Measurements from ENCODE around the gene ADARB2.
"Not testable (repeated sequence)": the region's sequence is repeated elsewhere in the genome, so short reads cannot be mapped to it uniquely, and the experiment has no call there.

Gene ADARB2

GRCh38 chr10:1168763-1169162, 568.6 kb downstream of the ADARB2 start:
- no peak for DNase-seq (ENCODE audit: low read depth)

- no peak for DNase-seq (ENCODE audit: low read depth)
Measured at GRCh38 chr10:1166828-1167275, 570.5 kb downstream of the ADARB2 start.

- no peak for DNase-seq (ENCODE audit: low read depth)
Measured at GRCh38 chr10:1166101-1166827, 571.1 kb downstream of the ADARB2 start.

DNA sequence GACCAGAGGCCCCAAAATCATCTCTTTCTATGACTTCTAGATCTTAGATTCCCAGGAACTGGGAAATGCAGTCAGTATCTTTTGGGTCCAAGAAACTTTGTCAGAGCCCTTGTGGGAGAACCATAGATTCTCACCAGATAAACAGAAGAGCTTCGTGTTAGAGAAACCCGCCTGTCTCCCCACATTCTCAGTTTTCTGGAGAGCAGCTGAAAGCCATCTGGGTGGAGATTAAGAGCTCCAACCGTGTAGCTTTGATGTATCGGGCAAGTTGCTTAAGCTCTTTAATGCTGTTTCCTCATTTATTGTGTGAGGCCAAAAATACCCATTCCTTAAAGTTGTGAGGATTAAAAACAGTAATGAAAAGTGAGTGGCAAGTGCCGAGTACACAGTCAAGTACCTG, 573.5 kb downstream of the ADARB2 start:
- no peak for DNase-seq (ENCODE audit: low read depth)

DNA sequence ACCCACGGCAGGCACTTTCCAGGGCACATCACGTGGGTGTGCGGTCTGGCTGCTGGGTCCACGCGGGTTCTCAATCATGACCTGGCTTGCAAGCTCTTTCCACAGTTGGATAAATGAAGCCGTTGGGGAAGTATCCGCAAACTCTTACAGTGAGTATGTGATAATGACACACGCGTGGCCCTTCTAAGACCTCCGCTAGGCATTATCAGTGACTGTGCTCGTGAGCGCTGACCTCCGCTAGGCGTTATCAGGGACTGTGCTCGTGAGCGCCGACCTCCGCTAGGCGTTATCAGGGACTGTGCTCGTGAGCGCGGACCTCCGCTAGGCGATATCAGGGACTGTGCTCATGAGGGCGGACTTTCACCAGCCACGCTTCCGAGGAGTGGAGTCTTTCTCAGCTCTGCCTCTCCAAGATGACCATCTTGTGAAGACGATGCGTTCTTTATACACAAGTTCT, 574.1 kb downstream of the ADARB2 start:
- no peak for DNase-seq (ENCODE audit: low read depth)

GRCh38 chr10:1162481-1163203, 574.7 kb downstream of the ADARB2 start:
- DNase-seq (ENCODE audit: low read depth): no peak

DNA sequence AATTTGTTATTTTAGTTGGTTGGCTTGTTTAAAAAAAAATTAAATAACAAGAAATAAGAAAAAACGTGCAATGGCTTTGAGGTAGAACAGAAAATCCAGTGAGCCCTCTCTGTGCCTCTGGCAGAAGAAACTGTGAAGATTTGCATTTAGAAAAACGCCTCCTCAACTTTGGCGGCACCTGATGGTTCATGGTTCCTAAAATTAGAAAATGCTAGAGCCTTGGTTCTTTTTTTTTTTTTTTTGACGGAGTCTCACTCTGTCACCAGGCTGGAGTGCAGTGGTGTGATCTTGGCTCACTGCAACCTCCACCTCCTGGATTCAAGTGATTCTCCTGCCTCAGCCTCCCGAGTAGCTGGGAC, 576.0 kb downstream of the ADARB2 start:
- not testable (repeated sequence) for DNase-seq (ENCODE audit: low read depth)

DNA sequence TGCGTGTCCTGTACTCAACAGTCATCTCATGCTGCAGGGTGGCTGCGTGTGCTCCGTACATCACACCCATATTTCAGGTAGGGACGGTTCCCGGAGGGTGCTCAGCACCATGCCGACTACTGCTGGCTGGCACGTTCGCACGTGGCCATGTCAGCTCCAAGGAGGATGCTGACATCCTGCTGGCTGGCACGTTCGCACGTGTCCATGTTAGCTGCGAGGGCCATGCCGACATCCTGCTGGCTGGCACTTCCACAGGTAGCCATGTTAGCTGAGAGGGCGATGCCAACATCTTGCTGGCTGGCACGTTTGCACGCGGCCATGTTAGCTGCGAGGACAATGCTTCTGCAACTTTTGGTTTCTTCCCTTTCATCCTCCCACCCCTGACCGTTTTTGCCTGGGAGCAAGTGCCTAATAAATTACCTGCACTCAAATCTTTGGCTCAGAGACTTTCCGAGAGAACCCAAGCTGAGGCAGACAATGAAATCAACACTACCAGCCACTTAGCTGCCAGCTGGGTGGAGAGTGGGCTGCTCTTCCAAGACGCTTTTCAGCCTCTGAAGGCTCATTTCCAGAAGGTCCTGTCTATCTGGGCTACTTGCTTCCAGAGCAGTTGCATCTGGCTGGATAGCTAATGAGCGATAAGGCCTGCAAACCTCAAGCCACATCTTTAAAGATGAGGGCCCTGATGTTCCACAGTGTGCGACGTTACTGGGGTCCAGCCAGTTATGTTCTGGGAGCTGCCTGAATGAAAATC, 576.6 kb downstream of the ADARB2 start:
- no peak for DNase-seq (ENCODE audit: low read depth)

DNA sequence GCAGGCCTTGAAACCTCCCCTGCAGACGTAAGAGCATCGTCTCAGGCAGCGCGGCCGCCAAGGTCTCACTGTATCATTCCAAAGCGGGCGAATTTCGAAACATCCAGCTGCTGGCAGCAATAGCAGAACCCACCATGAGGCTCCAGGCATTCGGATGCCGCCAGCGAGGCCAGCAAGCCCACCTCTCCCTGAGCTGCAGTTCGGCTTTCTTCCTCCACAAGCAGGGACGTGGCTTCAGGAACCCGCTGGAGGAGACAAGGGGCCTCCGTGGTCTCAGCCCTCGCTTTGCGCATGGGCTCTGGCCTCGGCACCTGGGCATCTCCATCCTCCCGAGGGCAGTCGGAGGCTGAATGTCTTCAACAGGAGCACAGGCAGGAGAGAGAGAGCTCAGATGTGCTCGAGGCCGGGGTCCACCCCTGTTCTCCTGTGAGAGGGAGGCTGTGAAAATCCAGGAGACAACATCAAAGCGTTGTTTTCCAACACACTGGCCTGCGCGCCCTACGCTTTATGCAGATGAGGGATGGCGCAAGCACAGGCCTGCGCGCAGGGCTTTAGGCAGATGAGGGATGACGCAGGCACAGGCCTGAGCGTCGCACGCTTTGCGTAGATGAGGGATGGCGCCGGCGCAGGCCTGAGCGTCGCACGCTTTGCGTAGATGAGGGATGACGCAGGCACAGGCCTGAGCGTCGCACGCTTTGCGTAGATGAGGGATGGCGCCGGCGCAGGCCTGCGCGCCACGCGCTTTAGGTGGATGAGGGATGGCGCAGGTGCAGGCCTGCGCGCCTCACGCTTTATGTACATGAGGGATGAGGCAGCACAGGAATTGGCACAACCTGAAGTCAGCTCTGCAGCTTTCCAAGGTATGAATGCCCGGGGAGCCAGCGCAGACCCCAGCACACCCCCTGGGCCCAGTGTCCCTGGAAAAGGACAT, 577.9 kb downstream of the ADARB2 start:
- no peak for DNase-seq (ENCODE audit: low read depth)

- not testable (repeated sequence) for DNase-seq (ENCODE audit: low read depth)
Measured at GRCh38 chr10:1158536-1158935, 578.8 kb downstream of the ADARB2 start.

DNA sequence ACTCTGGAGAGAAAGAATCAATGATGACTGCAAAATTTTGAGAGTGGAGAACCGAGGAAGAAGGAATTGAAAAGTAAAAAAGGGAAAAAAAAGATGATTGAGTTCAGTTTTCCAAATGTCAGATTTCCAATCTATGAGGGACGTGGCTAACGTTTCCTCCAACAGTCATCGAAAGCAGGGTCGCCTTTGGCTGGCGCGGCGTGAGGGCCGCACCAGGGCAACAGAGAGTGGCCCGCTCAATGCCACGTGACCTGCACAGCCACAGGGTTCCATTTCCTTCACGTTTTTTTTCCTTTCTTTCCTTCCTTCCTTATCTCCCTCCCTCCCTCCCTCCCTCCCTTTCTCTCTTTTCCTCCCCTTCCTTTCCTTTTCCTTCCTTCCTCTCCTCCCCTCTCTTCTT, 579.3 kb downstream of the ADARB2 start:
- no peak for DNase-seq (ENCODE audit: low read depth)

DNA sequence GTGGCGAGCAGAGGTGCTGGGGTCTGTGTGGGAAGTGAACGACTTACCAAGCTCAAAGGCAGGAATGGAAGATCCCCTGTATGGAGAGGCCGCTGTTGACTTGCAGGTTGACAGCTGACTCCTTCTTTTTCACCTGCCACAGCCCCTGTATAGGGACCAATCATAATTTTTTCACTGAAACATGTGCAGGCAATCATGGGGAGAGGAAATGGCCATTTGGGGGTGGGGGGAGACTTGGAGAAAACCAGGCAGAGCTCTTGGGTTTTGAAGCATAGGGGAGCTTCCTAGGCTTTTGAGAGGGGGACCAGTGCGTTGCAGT, 579.8 kb downstream of the ADARB2 start:
- no peak for DNase-seq (ENCODE audit: low read depth)

DNA sequence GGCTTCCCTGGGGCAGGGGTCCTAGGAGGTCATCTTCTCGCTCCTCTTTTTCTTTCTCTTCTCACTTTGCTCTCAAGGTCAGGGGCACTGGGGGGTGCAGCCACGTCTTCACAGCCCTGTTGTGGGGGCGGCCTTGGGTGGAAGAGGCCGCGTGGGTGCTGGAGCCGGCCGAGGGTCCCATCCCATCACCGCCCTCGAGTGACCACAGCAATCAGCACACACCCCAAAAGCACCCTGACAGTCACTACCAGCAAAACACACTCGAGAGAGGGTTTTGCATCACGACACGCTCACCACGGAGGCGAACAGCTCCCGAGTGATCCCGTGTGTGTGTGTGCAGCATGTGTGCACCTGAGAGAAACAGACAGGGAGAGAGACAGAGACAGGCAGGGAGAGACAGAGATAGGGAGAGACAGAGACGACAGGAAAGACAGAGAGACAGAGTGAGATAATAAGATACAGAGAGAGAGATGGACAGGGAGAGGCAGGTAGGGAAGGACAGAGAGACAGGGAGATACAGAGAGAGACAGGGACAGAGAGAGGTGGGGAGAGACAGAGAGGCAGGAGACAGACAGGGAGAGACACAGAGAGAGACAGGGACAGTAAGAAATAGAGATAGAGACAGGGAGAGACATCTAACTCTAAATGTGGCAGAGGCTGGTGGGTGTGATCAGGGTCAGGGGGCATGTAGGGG, 580.3 kb downstream of the ADARB2 start:
- DNase-seq (ENCODE audit: low read depth): no peak

DNA sequence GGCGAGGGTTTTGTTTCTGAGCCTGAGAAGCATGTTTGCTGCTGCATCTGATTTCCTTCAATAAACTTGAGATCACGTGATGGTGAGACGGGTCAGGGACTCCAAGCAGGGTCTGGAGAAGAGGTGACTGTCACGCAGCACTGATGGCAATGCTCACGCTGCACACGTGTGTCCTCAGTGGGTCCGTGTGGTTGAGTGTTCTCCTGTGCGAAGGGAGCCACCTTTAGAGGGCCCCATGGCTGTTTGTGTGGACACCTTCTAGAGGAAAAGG, 580.8 kb downstream of the ADARB2 start:
- no peak for DNase-seq (ENCODE audit: low read depth)

DNA sequence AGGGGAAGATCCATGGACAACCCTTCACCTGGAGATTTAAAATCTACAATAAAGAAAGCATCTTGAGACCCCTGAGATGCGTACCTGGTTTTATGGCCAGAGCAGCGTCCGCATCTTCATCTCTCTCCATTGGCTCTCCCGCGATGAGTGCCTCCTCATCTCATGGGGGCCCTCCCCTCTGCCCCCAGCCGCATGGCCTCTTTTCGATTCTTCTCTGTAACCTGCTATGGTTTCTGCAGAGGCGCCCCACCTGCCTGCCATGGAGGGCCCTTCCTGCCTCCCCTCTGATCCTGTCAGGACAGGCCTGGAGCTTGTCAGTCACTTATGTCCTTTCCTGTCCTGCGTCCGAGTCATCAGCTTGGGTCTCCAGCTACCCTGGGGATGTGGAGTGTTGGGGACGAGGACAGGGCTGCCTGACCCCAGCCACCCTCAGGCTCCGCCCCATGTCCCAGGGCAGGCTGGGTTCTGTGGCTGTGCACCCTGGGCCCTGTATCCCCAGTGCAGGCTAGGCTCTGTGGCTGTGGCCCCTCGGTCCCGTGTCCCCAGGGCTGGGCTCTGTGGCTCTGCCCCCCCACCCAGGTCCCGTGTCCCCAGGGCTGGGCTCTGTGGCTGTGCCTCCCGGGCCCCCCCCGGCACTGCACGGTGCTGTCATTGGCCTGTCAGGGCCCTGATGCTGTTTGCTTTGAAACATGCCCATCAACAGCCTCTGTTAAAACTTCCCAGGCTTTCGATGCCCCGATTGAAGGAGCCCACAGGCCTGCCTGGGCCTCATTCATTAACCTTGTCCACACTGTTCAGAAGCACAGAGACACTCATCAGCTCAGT, 581.3 kb downstream of the ADARB2 start:
- DNase-seq (ENCODE audit: low read depth): no peak

DNA sequence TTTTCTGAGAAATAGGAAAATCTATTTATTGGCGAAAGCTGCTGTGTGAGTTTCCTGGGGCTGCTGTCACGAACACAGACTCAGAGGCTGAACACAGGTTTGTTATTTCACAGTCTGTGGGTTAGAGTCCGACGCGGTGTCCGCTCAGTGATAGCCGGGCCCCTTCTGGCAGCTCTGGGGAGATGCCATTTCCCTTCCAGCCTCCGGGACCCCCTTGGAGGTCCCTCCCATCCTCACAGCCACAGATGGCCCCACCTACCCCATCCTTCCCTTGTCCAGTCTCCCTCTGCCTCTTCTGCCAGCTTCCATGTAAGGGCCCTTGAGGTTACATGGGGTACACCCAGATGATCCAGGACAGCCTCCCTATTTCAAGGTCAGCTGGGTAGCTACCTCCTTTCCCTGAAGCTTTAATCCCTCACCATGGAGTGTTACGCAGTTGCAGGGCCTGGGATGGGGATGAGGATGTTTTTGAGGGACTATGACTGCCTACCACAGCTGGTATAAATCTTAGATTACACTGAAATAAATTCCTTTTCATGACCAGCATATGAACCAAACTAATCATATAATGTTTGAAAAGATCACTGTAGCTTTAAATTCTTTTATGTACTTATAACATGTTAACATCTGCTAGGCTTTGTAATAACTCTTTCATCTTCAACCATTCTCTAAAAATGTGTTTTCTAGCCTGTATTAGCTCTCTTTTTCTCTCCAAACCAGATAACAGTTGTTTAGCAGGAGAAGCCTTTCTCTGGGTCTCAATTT, 582.6 kb downstream of the ADARB2 start:
- no peak for DNase-seq (ENCODE audit: low read depth)

DNA sequence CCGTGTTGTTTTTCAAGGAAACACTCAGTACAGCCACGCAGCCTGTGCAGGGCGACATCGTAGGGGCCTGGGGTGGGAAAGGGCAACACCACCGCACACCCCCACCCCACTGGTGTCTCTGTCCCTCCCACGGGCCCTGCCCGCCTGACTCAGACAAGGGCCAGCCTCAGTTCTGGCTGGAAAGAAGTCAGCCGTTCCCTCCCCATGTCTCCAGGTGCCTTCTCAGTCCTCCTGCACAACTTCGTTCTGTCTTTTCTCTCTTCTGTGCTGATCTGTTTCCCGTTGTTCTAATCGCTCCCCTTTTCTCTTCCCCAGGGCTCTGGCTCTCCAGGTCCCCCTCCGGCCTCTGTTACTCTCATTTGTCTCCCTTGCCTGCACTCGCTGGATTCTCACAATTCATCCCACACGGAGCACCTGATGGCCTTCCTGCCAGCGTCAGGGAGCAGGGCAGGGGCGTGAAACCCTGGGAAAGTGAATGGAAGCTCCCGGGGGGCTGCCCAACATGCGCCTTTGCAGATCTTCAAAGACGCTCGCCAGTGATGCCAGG, 583.4 kb downstream of the ADARB2 start:
- DNase-seq (ENCODE audit: low read depth): no peak

- DNase-seq (ENCODE audit: low read depth): no peak
Measured at GRCh38 chr10:1153251-1153763, 584.0 kb downstream of the ADARB2 start.
